ENCODE results near the gene HMCES.

- no peak for TF ChIP-seq CTCF (IDR thresholded peaks at IDR 0.05)
- TF ChIP-seq POLR2A (IDR thresholded peaks at IDR 0.05), result no peak
Observed at GRCh38 chr3:129238945-129239705, 39.5 kb upstream of the HMCES start.
